H1 (cell line): Measurements from ENCODE around the gene HEXIM1. TPM values are rescaled to one million over a fixed set of nuclear protein-coding genes. Genes with fewer than 3 reads are reported as not detected.

Experiments used
- ATF2 ChIP-seq: IDR thresholded peaks from 2 replicates; pipeline ENCODE4 v1.6.1; 2012; ENCODE audit warnings: low read length, inconsistent platforms
- CBX8 ChIP-seq: fragments of 300-800, 300-1000 bp; sonication (generic); IDR thresholded peaks from 2 replicates; pipeline ENCODE4 v1.7.1; 2016; ENCODE audit warnings: low read depth, low read length, borderline replicate concordance
- CTCF ChIP-seq, 3 experiments: IDR thresholded peaks; 1 replicate in 2 of 3; 2 replicates in 1 of 3; pipeline versions ENCODE4 v1.5.1 to v1.6.1; 2011; ENCODE audit warnings: low read length in 3 of 3, mild to moderate bottlenecking in 3 of 3, inconsistent platforms in 2 of 3, low read depth in 1 of 3, moderate library complexity in 1 of 3; ENCODE audit not compliant: insufficient read depth in 1 of 3; ENCODE audit errors: control extremely low read depth in 1 of 3
- EP300 ChIP-seq, 2 experiments: IDR thresholded peaks; 1 replicate in 1 of 2; 2 replicates in 1 of 2; pipeline ENCODE4 v1.6.1; 2011 to 2012; ENCODE audit warnings: low read depth in 2 of 2, low read length in 2 of 2, mild to moderate bottlenecking in 2 of 2, borderline replicate concordance in 1 of 2, inconsistent platforms in 1 of 2, moderate library complexity in 1 of 2
- FOSL1 ChIP-seq: IDR thresholded peaks from 2 replicates; pipeline ENCODE4 v1.6.1; 2011; ENCODE audit warnings: mild to moderate bottlenecking, low read depth, low read length, moderate library complexity; ENCODE audit not compliant: insufficient read depth
- HDAC2 ChIP-seq, 2 experiments: fragments of 300-600 bp in 1 of 2; sonication (generic) in 1 of 2; IDR thresholded peaks; 2 replicates each; pipeline ENCODE4 v1.6.1; 2011 to 2012; ENCODE audit warnings: low read depth in 2 of 2, low read length in 2 of 2, mild to moderate bottlenecking in 2 of 2, moderate library complexity in 2 of 2, borderline replicate concordance in 1 of 2, inconsistent platforms in 1 of 2
- KDM1A ChIP-seq: fragments of 200-600, 300-600 bp; sonication (generic); IDR thresholded peaks from 2 replicates; pipeline ENCODE4 v1.7.1; 2016; ENCODE audit warnings: mild to moderate bottlenecking, low read length, borderline replicate concordance
- NANOG ChIP-seq: IDR thresholded peaks from 2 replicates; pipeline ENCODE4 v1.6.1; 2011; ENCODE audit warnings: low read length, low read depth, mild to moderate bottlenecking, inconsistent platforms; ENCODE audit not compliant: insufficient read depth, poor library complexity, severe bottlenecking
- PHF8 ChIP-seq: fragments of 200-600 bp; sonication (generic); conservative IDR thresholded peaks from 2 replicates; pipeline ENCODE4 v1.7.1; 2012; ENCODE audit warnings: low read depth, mild to moderate bottlenecking, inconsistent platforms, low read length, moderate library complexity
- RAD21 ChIP-seq, 2 experiments: IDR thresholded peaks in 1 of 2; conservative IDR thresholded peaks in 1 of 2; 2 replicates each; pipeline ENCODE4 v1.6.1; 2011; ENCODE audit warnings: low read depth in 2 of 2, low read length in 2 of 2, improper control_type of control experiment in 1 of 2, inconsistent platforms in 1 of 2, mild to moderate bottlenecking in 1 of 2, moderate library complexity in 1 of 2
- RBBP5 ChIP-seq: IDR thresholded peaks from 2 replicates; pipeline ENCODE4 v1.7.1; 2012; ENCODE audit warnings: low read depth, mild to moderate bottlenecking, inconsistent platforms, low read length, moderate library complexity, borderline replicate concordance
- SIN3A ChIP-seq, 2 experiments: IDR thresholded peaks in 1 of 2; conservative IDR thresholded peaks in 1 of 2; 2 replicates each; pipeline ENCODE4 v1.6.1; 2011 to 2012; ENCODE audit warnings: low read length in 2 of 2, improper control_type of control experiment in 1 of 2, low read depth in 1 of 2, mild to moderate bottlenecking in 1 of 2
- SIRT6 ChIP-seq: IDR thresholded peaks from one replicate; pipeline ENCODE4 v1.7.1; 2012; ENCODE audit warnings: low read length, inconsistent platforms
- SP4 ChIP-seq: IDR thresholded peaks from 2 replicates; pipeline ENCODE4 v1.6.1; 2012; ENCODE audit warnings: low read length, inconsistent platforms
- SRF ChIP-seq: IDR thresholded peaks from 2 replicates; pipeline ENCODE4 v1.6.1; 2011; ENCODE audit warnings: mild to moderate bottlenecking, low read depth, low read length, moderate library complexity
- TEAD4 ChIP-seq: IDR thresholded peaks from 2 replicates; pipeline ENCODE4 v1.6.1; 2012; ENCODE audit warnings: low read depth, low read length, inconsistent platforms, mixed read lengths
- polyA plus RNA-seq, 7 experiments: library from polyadenylated mRNA; depleted of rRNA in 3 of 7; stranded (reverse) in 5 of 7; unstranded in 2 of 7; fragments of >200 nt in 5 of 7; fragments of 200-250 nt in 2 of 7; gene quantifications; 1 replicate in 5 of 7; 2 replicates in 1 of 7; 4 replicates in 1 of 7; pipeline versions ENCODE4 v1.2.1 to v1.2.3, GENCODE V29; 2011 to 2013; ENCODE audit warnings: missing spikeins in 2 of 7, mixed read lengths in 2 of 7
- total RNA-seq: library from RNA; stranded (reverse); fragmentation: NEBNext Ultra II Directional; extraction: Animal tissue kit (Norgen Biotek cat#: 25700); gene quantifications from 2 replicates; pipeline ENCODE4 v1.2.1, GENCODE V29; 2021

The HEXIM1 gene
- total and polyA plus RNA-seq, 2 of the 8 experiments (the other 6 are each of a cell fraction or from before 2014, with no cell fraction given), result 9.1 to 38.3 TPM

GRCh38 chr17:45144199-45145034, 3.9 kb upstream of the HEXIM1 start (continued):
- no peak for TF ChIP-seq SIRT6
- TF ChIP-seq PHF8, result no peak; the same call in 1 of the 2 replicates
- TF ChIP-seq TEAD4, result no peak
- TF ChIP-seq NANOG, result no peak
- no peak for TF ChIP-seq CBX8
- no peak for TF ChIP-seq EP300 (IDR thresholded peaks at IDR 0.05; ENCODE audit: borderline replicate concordance in 1 of 2, low read depth in 2 of 2, low read length in 2 of 2)
- no peak for TF ChIP-seq SRF
- no peak for TF ChIP-seq SP4
- TF ChIP-seq KDM1A, result no peak; the same call in 1 of the 2 replicates
- no peak for TF ChIP-seq CTCF (IDR thresholded peaks at IDR 0.05; ENCODE audit: control extremely low read depth in 1 of 3, insufficient read depth in 1 of 3, low read depth in 1 of 3, low read length in 3 of 3)
- TF ChIP-seq ATF2, result no peak
- TF ChIP-seq SIN3A (conservative IDR thresholded peaks at IDR 0.05 in 1 of 2, IDR thresholded peaks at IDR 0.05 in 1 of 2; ENCODE audit: low read depth in 1 of 2, low read length in 2 of 2), result 0 out of 4 replicates have a peak, but pooled peaks of 1 of the 2 experiments have one; percentile 10
- 0 out of 4 replicates have a peak, but pooled peaks of 1 of the 2 experiments have one; percentile 41 for TF ChIP-seq HDAC2 (IDR thresholded peaks at IDR 0.05; ENCODE audit: borderline replicate concordance in 1 of 2, low read depth in 2 of 2, low read length in 2 of 2)
- TF ChIP-seq FOSL1, result no peak
- TF ChIP-seq RBBP5, result peak; percentile 36; the same call in 1 of the 2 replicates
- no peak for TF ChIP-seq RAD21 (IDR thresholded peaks at IDR 0.05 in 1 of 2, conservative IDR thresholded peaks at IDR 0.05 in 1 of 2; ENCODE audit: low read depth in 2 of 2, low read length in 2 of 2)
- TF ChIP-seq, all 59 proteins: peak for 6
